GM10248 (cell line): ENCODE results near the gene SHFL.
A peak's percentile ranks its signal among the peaks of the same experiment; 100 is the strongest.

Experiments used
- CTCF ChIA-PET: fragments of 300-600 bp; sonication (Branson Sonifier 250); formaldehyde crosslinking; extraction: SDS; loops from one replicate; lab custom pipeline; 2021; ENCODE audit warnings: antibody characterized with exemption; lab: Yijun Ruan, JAX
- POLR2A ChIA-PET: fragments of 350-650 bp; sonication (Branson Sonifier 250); formaldehyde crosslinking; extraction: SDS; loops from one replicate; lab custom pipeline; 2020; ENCODE audit warnings: antibody characterized with exemption; lab: Yijun Ruan, JAX
- DNase-seq: peaks from one replicate; pipeline ENCODE4 v3.0.0; 2012; ENCODE audit errors: extremely low spot score
- TF ChIP-seq, protein P1 (sequence below): IDR thresholded peaks from 2 replicates; pipeline ENCODE4 v1.5.1; 2012; ENCODE audit warnings: mild to moderate bottlenecking, low read depth; ENCODE audit errors: extremely low read depth, missing control alignments, control extremely low read depth

SHFL gene

DNA sequence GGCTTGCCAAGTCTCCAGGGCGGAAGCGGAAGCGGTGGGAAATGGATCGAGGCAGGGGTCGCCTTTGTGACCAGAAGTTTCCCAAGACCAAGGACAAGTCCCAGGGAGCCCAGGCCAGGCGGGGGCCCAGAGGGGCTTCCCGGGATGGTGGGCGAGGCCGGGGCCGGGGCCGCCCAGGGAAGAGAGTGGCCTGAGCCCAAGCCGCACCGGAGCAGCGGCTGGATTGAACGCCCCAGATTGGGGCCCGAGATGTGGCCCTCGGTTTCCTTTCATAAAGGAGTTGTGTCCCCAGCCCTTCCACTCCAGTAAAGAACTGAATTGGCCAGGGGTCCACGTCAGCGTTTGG is 24.8 kb downstream of the SHFL start:
- TF ChIP-seq, protein P1, sequence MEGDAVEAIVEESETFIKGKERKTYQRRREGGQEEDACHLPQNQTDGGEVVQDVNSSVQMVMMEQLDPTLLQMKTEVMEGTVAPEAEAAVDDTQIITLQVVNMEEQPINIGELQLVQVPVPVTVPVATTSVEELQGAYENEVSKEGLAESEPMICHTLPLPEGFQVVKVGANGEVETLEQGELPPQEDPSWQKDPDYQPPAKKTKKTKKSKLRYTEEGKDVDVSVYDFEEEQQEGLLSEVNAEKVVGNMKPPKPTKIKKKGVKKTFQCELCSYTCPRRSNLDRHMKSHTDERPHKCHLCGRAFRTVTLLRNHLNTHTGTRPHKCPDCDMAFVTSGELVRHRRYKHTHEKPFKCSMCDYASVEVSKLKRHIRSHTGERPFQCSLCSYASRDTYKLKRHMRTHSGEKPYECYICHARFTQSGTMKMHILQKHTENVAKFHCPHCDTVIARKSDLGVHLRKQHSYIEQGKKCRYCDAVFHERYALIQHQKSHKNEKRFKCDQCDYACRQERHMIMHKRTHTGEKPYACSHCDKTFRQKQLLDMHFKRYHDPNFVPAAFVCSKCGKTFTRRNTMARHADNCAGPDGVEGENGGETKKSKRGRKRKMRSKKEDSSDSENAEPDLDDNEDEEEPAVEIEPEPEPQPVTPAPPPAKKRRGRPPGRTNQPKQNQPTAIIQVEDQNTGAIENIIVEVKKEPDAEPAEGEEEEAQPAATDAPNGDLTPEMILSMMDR = no peak
- no peak for DNase-seq
- CTCF ChIA-PET = interaction anchor here (1.4 to 11.7 kb wide), 4 partner anchors 11 to 180 kb away, joined by 3 to 163 read pairs (median 4); partner anchors contain the start of gene ANGPTL6
- POLR2A ChIA-PET = interaction anchor here (1.9 kb wide), 1 partner anchor 15 kb away, joined by 5 read pairs; no protein-coding TSS in a partner anchor

DNA sequence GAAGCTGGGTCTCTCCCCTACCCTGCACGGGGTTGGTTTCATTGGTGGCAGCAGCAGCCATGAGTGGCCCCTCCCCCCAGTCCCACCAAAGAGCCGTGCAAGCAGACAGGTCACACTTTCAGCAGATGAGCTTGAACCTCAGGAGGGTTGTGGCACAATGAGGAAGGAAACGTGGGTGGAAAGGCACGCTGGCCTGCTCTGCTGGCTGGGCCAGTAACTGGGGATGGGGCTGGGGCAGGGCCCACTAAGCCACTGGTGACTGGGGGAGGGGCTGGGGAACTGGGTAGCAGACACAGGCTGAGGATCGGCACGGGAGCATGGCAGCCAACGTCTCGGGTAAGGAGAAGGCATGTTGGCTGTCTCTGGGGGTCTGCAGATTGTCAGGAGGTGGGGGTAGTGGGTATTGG is 25.3 kb downstream of the SHFL start, which contains the start of gene P2RY11:
Gene P2RY11 (plus strand): TSS at position 289 of the 407 bp plus-strand sequence. CDS start 29 bp downstream, at position 318.
- ChIA-PET POLR2A (interaction anchor here (0.7 to 1.9 kb wide), 2 partner anchors 15 to 159 kb away, joined by 3 to 5 read pairs; no protein-coding TSS in a partner anchor), CTCF (interaction anchor here (0.9 to 11.7 kb wide), 4 partner anchors 11 to 181 kb away, joined by 3 to 163 read pairs (median 4); partner anchors contain the start of gene ANGPTL6)
- no peak for DNase-seq

GRCh38 chr19:10112037-10112761 is 26.1 kb downstream of the SHFL start:
- CTCF ChIA-PET = interaction anchor here (0.9 to 11.7 kb wide), 10 partner anchors 11 to 182 kb away, joined by 3 to 163 read pairs (median 6); partner anchors contain the start of gene ANGPTL6
- POLR2A ChIA-PET = interaction anchor here (0.7 to 1.9 kb wide), 2 partner anchors 16 to 158 kb away, joined by 3 to 5 read pairs; no protein-coding TSS in a partner anchor
- DNase-seq = no peak
- TF ChIP-seq, protein P1 = no peak

More for the DNA sequence above, 25.3 kb downstream of the SHFL start, which contains the start of gene P2RY11:
- TF ChIP-seq, protein P1 = no peak

- ChIA-PET CTCF (interaction anchor here (0.5 to 11.7 kb wide), 16 partner anchors 10 to 184 kb away, joined by 3 to 163 read pairs (median 5); partner anchors contain the start of gene ANGPTL6), POLR2A (interaction anchor here (0.7 to 1.9 kb wide), 3 partner anchors 14 to 120 kb away, joined by 3 to 10 read pairs (median 5); no protein-coding TSS in a partner anchor)
- DNase-seq = peak; percentile 59
Measured at GRCh38 chr19:10112895-10113591, 26.9 kb downstream of the SHFL start.

GRCh38 chr19:10113592-10113963 is 27.5 kb downstream of the SHFL start:
- TF ChIP-seq, protein P1 = no peak
- no peak for DNase-seq
- POLR2A ChIA-PET = interaction anchor here (0.6 to 1.9 kb wide), 4 partner anchors 12 to 119 kb away, joined by 3 to 10 read pairs (median 4); no protein-coding TSS in a partner anchor
- CTCF ChIA-PET = interaction anchor here (0.5 to 11.7 kb wide), 16 partner anchors 9 to 185 kb away, joined by 3 to 163 read pairs (median 5); partner anchors contain the start of gene ANGPTL6

More at GRCh38 chr19:10112895-10113591, 26.9 kb downstream of the SHFL start:
- TF ChIP-seq, protein P1 = peak; percentile 81
